Hepatocyte (in vitro differentiated cells): ENCODE data around the gene AP2A2. TPM values are rescaled to one million over a fixed set of nuclear protein-coding genes. Genes with fewer than 3 reads are reported as not detected.

ENCODE experiments used
- DNase-seq: peaks from one replicate; pipeline ENCODE4 v3.0.0-alpha.2; 2016; ENCODE audit warnings: low spot score
- H2AFZ ChIP-seq: fragments of 200-600 bp; sonication (generic); 2 replicates; pipeline ENCODE4 v1.6.0; 2016; ENCODE audit warnings: antibody characterized with exemption, mild to moderate bottlenecking
- H3K27ac ChIP-seq: fragments of 200-600 bp; sonication (generic); 2 replicates; pipeline ENCODE4 v1.5.1; 2016; ENCODE audit warnings: mild to moderate bottlenecking
- H3K27me3 ChIP-seq: fragments of 200-600 bp; sonication (generic); 2 replicates; pipeline ENCODE4 v1.6.1; 2016
- H3K36me3 ChIP-seq: fragments of 200-600 bp; sonication (generic); replicated peaks from 2 replicates; pipeline ENCODE4 v1.5.1; 2016; ENCODE audit warnings: low read depth; ENCODE audit not compliant: insufficient read depth
- H3K4me1 ChIP-seq: fragments of 200-600 bp; sonication (generic); 2 replicates; pipeline ENCODE4 v1.5.1; 2016; ENCODE audit warnings: mild to moderate bottlenecking, moderate library complexity; ENCODE audit not compliant: insufficient read depth
- H3K4me2 ChIP-seq: fragments of 200-600 bp; sonication (generic); 2 replicates; pipeline ENCODE4 v1.6.0; 2016
- H3K4me3 ChIP-seq: fragments of 200-600 bp; sonication (generic); 2 replicates; pipeline ENCODE4 v1.5.1; 2016; ENCODE audit warnings: mild to moderate bottlenecking
- H3K79me2 ChIP-seq: fragments of 200-600 bp; sonication (generic); 2 replicates; pipeline ENCODE4 v1.6.0; 2017; ENCODE audit warnings: mild to moderate bottlenecking
- H3K9me2 ChIP-seq: fragments of 200-600 bp; sonication (generic); replicated peaks from 2 replicates; pipeline ENCODE4 v1.6.0; 2017; ENCODE audit warnings: mild to moderate bottlenecking; ENCODE audit not compliant: insufficient read depth
- H3K9me3 ChIP-seq: fragments of 200-600 bp; sonication (generic); 2 replicates; pipeline ENCODE4 v1.5.1; 2016; ENCODE audit warnings: low read depth, mild to moderate bottlenecking
- H4K20me1 ChIP-seq: fragments of 200-600 bp; sonication (generic); 2 replicates; pipeline ENCODE4 v1.6.0; 2016; ENCODE audit warnings: mild to moderate bottlenecking; ENCODE audit not compliant: insufficient read depth, poor library complexity, severe bottlenecking
- EZH2 ChIP-seq: fragments of 200-600 bp; sonication (generic); IDR thresholded peaks from 2 replicates; pipeline ENCODE4 v1.6.1; 2016; ENCODE audit warnings: antibody characterized with exemption, mild to moderate bottlenecking, borderline replicate concordance
- EZH2phosphoT487 ChIP-seq: fragments of 200-600 bp; sonication (generic); IDR thresholded peaks from one replicate; pipeline ENCODE4 v1.6.1; 2018; ENCODE audit warnings: antibody characterized with exemption, mild to moderate bottlenecking, low read depth, moderate library complexity; ENCODE audit not compliant: unreplicated experiment, severe bottlenecking
- WGBS: methylation state at CpG from one replicate; pipeline ENCODE4 v1.1.6; 2016; ENCODE audit warnings: low lambda C conversion rate; ENCODE audit errors: missing lambda C conversion rate; 5-methylcytosine and 5-hydroxymethylcytosine counted together
- polyA plus RNA-seq: library from polyadenylated mRNA; unstranded; fragments of >200 nt; fragmentation: Nextera tagmentation; extraction: Ambion mirVana; gene quantifications from 2 replicates; pipeline ENCODE4 v1.2.1, GENCODE V29; 2016
- total RNA-seq: library from RNA; depleted of rRNA; stranded (reverse); fragments of >200 nt; gene quantifications from 2 replicates; pipeline ENCODE4 v1.2.3, GENCODE V29; 2014
- TF ChIP-seq, protein P1 (sequence below): fragments of 200-600 bp; sonication (generic); IDR thresholded peaks from 2 replicates; pipeline ENCODE4 v1.5.1; 2016; ENCODE audit warnings: antibody characterized with exemption, mild to moderate bottlenecking; ENCODE audit not compliant: poor library complexity

Gene AP2A2
- total and polyA plus RNA-seq, 2 experiments from 2014 or later: 49.7 to 68.0 TPM

DNA sequence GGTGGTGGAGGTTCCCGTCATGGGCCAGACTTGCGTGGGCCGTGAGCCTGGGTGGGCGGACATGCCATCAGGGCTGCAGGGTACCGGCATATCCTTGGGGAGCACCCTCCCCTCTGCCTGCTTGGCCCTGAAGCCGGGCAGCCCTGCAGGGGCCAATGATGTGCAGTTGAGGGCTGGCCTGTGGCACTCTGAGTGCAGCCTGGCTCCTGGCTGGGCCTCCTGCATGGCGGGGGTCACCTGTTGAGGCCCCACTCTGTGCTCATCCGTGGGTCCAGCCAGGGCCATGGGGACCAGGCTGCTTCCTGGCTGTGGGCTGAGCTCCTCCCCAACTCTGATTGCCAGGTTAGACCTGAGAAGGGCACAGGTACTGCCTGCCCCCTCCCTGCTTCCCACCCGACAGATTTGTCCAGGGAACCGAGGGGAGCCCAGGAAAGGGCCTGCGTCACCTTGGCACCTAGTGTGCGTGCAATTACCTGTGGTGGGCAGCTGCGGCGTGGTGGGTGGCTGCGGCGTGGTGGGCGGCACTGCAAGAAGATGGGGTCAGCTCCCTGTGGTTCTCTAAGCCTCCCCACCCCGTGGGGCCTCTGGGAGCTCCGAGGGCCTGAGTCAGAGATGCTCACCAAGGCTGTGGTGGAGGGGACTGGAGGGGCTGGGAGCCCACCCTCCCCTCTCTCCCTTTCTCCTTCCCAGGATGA is 94.7 kb downstream of the AP2A2 start:
- DNase-seq: no peak
- no peaks in the 10 kb centered on the region for H3K4me1 ChIP-seq
- H3K27ac ChIP-seq: no peak overlapping the region
- H3K4me3 ChIP-seq: no peak overlapping the region
- 94% methylated on average over 18 of the region's 19 CpGs for WGBS
- no peaks in the 10 kb centered on the region for H3K36me3 ChIP-seq
- no peak overlapping the region for H2AFZ ChIP-seq
- H3K4me2 ChIP-seq: no peak overlapping the region
- H3K27me3 ChIP-seq: no peaks in the 10 kb centered on the region
- H4K20me1 ChIP-seq: peaks cover 3% of the 10 kb centered on the region
- no peaks in the 10 kb centered on the region for H3K9me3 ChIP-seq
- no peaks in the 10 kb centered on the region for H3K9me2 ChIP-seq
- TF ChIP-seq EZH2: no peak
- TF ChIP-seq, protein P1, sequence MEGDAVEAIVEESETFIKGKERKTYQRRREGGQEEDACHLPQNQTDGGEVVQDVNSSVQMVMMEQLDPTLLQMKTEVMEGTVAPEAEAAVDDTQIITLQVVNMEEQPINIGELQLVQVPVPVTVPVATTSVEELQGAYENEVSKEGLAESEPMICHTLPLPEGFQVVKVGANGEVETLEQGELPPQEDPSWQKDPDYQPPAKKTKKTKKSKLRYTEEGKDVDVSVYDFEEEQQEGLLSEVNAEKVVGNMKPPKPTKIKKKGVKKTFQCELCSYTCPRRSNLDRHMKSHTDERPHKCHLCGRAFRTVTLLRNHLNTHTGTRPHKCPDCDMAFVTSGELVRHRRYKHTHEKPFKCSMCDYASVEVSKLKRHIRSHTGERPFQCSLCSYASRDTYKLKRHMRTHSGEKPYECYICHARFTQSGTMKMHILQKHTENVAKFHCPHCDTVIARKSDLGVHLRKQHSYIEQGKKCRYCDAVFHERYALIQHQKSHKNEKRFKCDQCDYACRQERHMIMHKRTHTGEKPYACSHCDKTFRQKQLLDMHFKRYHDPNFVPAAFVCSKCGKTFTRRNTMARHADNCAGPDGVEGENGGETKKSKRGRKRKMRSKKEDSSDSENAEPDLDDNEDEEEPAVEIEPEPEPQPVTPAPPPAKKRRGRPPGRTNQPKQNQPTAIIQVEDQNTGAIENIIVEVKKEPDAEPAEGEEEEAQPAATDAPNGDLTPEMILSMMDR: no peak
- TF ChIP-seq EZH2phosphoT487: no peak
- peaks cover 10% of the 10 kb centered on the region for H3K79me2 ChIP-seq

- H3K27me3 ChIP-seq: no peaks in the 10 kb centered on the region
Observed at GRCh38 chr11:1022411-1022810, 96.7 kb downstream of the AP2A2 start.

GRCh38 chr11:1022908-1023810 is 97.5 kb downstream of the AP2A2 start:
- Histone ChIP-seq H3K9me2 (no peaks in the 10 kb centered on the region), H3K9me3 (no peaks in the 10 kb centered on the region), H3K4me3 (no peak overlapping the region), H2AFZ (no peak overlapping the region), H3K27ac (no peak overlapping the region), H3K36me3 (no peaks in the 10 kb centered on the region), H3K79me2 (no peaks in the 10 kb centered on the region), H3K4me1 (no peaks in the 10 kb centered on the region), H3K27me3 (no peaks in the 10 kb centered on the region), H3K4me2 (no peak overlapping the region), H4K20me1 (no peaks in the 10 kb centered on the region)
- 94% methylated on average over 28 of the region's 28 CpGs for WGBS
- DNase-seq: no peak
- TF ChIP-seq, protein P1: no peak
- no peak for TF ChIP-seq EZH2phosphoT487
- no peak for TF ChIP-seq EZH2

More at GRCh38 chr11:1022411-1022810, 96.7 kb downstream of the AP2A2 start:
- Histone ChIP-seq H3K4me2 (no peak overlapping the region), H3K4me3 (no peak overlapping the region), H4K20me1 (peaks cover under 1% of the 10 kb centered on the region), H3K9me3 (no peaks in the 10 kb centered on the region), H3K36me3 (no peaks in the 10 kb centered on the region), H2AFZ (no peak overlapping the region), H3K9me2 (no peaks in the 10 kb centered on the region), H3K27ac (no peak overlapping the region), H3K79me2 (peaks cover 3% of the 10 kb centered on the region), H3K4me1 (no peaks in the 10 kb centered on the region)
- 89% methylated on average over 7 of the region's 7 CpGs for WGBS
- no peak for DNase-seq
- no peak for TF ChIP-seq EZH2phosphoT487
- TF ChIP-seq, protein P1: no peak
- TF ChIP-seq EZH2: no peak
